H1 (cell line): Measurements from ENCODE around the gene NAT10. TPM values are rescaled to one million over a fixed set of nuclear protein-coding genes. Genes with fewer than 3 reads are reported as not detected.
"Not testable (repeated sequence)": the region's sequence is repeated elsewhere in the genome, so short reads cannot be mapped to it uniquely, and the experiment has no call there.

Source experiments
- CTCF ChIA-PET: fragments of 300-600 bp; sonication (Branson Sonifier 250); formaldehyde crosslinking; loops from one replicate; lab custom pipeline; 2021; ENCODE audit not compliant: partially characterized antibody; lab: Charles Lee
- POLR2A ChIA-PET: fragments of 300-600 bp; sonication (Branson Sonifier 250); formaldehyde crosslinking; loops from one replicate; lab custom pipeline; 2021; ENCODE audit warnings: inconsistent platforms; ENCODE audit not compliant: partially characterized antibody; lab: Charles Lee
- DNase-seq, 2 experiments: peaks; one replicate each; pipeline versions ENCODE4 v3.0.0 to v3.0.0-alpha.2; 2010 to 2022; ENCODE audit warnings: low spot score in 2 of 2, low read depth in 1 of 2, mixed read lengths in 1 of 2
- FAIRE-seq: peaks from 2 replicates; lab custom pipeline; 2011; peaks lifted over from hg19 to GRCh38; lab: Jason Lieb, UNC
- H2AFZ ChIP-seq: 2 replicates; pipeline ENCODE4 v1.8.1; 2012; ENCODE audit warnings: low read length, inconsistent platforms
- H2AK5ac ChIP-seq: 2 replicates; pipeline ENCODE4 v1.6.1; 2013; ENCODE audit warnings: low read depth, low read length
- H2BK120ac ChIP-seq: replicated peaks from 2 replicates; pipeline ENCODE3; 2013; ENCODE audit warnings: low read depth, low read length, inconsistent platforms
- H2BK12ac ChIP-seq: 2 replicates; pipeline ENCODE4 v1.6.1; 2013; ENCODE audit warnings: low read depth, low read length
- H2BK15ac ChIP-seq: 2 replicates; pipeline ENCODE4 v1.6.1; 2013; ENCODE audit warnings: low read length
- H2BK20ac ChIP-seq: 2 replicates; pipeline ENCODE4 v1.6.1; 2013; ENCODE audit warnings: low read length
- H2BK5ac ChIP-seq: 2 replicates; pipeline ENCODE4 v1.6.1; 2013; ENCODE audit warnings: low read depth, low read length
- H3K14ac ChIP-seq: 2 replicates; pipeline ENCODE4 v1.6.1; 2013; ENCODE audit warnings: inconsistent platforms; ENCODE audit not compliant: insufficient read length
- H3K18ac ChIP-seq: 2 replicates; pipeline ENCODE4 v1.6.1; 2013; ENCODE audit warnings: low read length; ENCODE audit errors: extremely low read depth
- H3K23ac ChIP-seq: 2 replicates; pipeline ENCODE4 v1.6.1; 2013; ENCODE audit warnings: inconsistent platforms; ENCODE audit not compliant: insufficient read length
- H3K23me2 ChIP-seq: 2 replicates; pipeline ENCODE4 v1.6.1; 2013; ENCODE audit warnings: low read depth, low read length
- H3K27ac ChIP-seq: 2 replicates; pipeline ENCODE4 v1.6.1; 2011; ENCODE audit warnings: low read depth, low read length, inconsistent platforms
- H3K27me3 ChIP-seq, 4 experiments: replicated peaks in 1 of 4; 1 replicate in 1 of 4; 2 replicates in 3 of 4; pipeline versions ENCODE4 v1.6.1 to v1.8.1; 2011 to 2013; ENCODE audit warnings: low read length in 3 of 4, mild to moderate bottlenecking in 3 of 4, inconsistent platforms in 2 of 4, mixed read lengths in 2 of 4, moderate library complexity in 1 of 4; ENCODE audit not compliant: control insufficient read depth in 3 of 4, insufficient read depth in 3 of 4; ENCODE audit errors: extremely low read depth in 1 of 4
- H3K36me3 ChIP-seq, 4 experiments: 2 replicates each; pipeline versions ENCODE4 v1.6.1 to v1.8.1; 2011 to 2013; ENCODE audit warnings: mild to moderate bottlenecking in 4 of 4, low read length in 3 of 4, moderate library complexity in 2 of 4, control low read depth in 1 of 4, inconsistent platforms in 1 of 4; ENCODE audit not compliant: insufficient read depth in 4 of 4, control insufficient read depth in 2 of 4
- H3K4ac ChIP-seq: replicated peaks from 2 replicates; pipeline ENCODE3; 2013; ENCODE audit warnings: low read length, low read depth, mixed read lengths, inconsistent platforms; ENCODE audit not compliant: insufficient read length
- H3K4me1 ChIP-seq, 4 experiments: replicated peaks in 1 of 4; 1 replicate in 1 of 4; 2 replicates in 3 of 4; pipeline versions ENCODE4 v1.6.1 to v1.8.1; 2011 to 2013; ENCODE audit warnings: low read length in 3 of 4, inconsistent platforms in 2 of 4, mixed read lengths in 1 of 4; ENCODE audit not compliant: insufficient read depth in 4 of 4, control insufficient read depth in 3 of 4
- H3K4me2 ChIP-seq, 2 experiments: 2 replicates each; pipeline versions ENCODE4 v1.6.1 to v1.8.1; 2011 to 2013; ENCODE audit warnings: low read depth in 2 of 2, low read length in 2 of 2, control low read depth in 1 of 2, inconsistent platforms in 1 of 2, mild to moderate bottlenecking in 1 of 2; ENCODE audit not compliant: insufficient read depth in 1 of 2
- H3K4me3 ChIP-seq, 4 experiments: fragments of 200-600, 300-600 bp in 1 of 4; sonication (generic), shearing (Covaris generic), sonication (Bioruptor Twin) in 1 of 4; 2 replicates each; pipeline versions ENCODE4 v1.5.1 to v1.8.1; 2011 to 2016; ENCODE audit warnings: low read length in 4 of 4, low read depth in 3 of 4, control low read depth in 2 of 4, inconsistent platforms in 2 of 4, mild to moderate bottlenecking in 2 of 4, mixed read lengths in 1 of 4, moderate library complexity in 1 of 4; ENCODE audit not compliant: insufficient read depth in 2 of 4; ENCODE audit errors: extremely low read depth in 1 of 4
- H3K56ac ChIP-seq: replicated peaks from 2 replicates; pipeline ENCODE3; 2013; ENCODE audit warnings: low read depth, mild to moderate bottlenecking, mixed read lengths, low read length, inconsistent platforms; ENCODE audit not compliant: insufficient read length
- H3K79me1 ChIP-seq: 2 replicates; pipeline ENCODE4 v1.6.1; 2013; ENCODE audit warnings: low read depth, low read length, control low read depth
- H3K79me2 ChIP-seq, 2 experiments: 2 replicates each; pipeline versions ENCODE4 v1.6.1 to v1.8.1; 2012 to 2013; ENCODE audit warnings: low read length in 2 of 2, mild to moderate bottlenecking in 2 of 2, inconsistent platforms in 1 of 2; ENCODE audit not compliant: insufficient read depth in 2 of 2, control insufficient read depth in 1 of 2
- H3K9ac ChIP-seq, 4 experiments: replicated peaks in 1 of 4; 1 replicate in 1 of 4; 2 replicates in 3 of 4; pipeline versions ENCODE4 v1.6.1 to v1.8.1; 2011 to 2013; ENCODE audit warnings: low read depth in 3 of 4, low read length in 3 of 4, control low read depth in 2 of 4, mild to moderate bottlenecking in 2 of 4, moderate library complexity in 2 of 4, inconsistent platforms in 1 of 4; ENCODE audit errors: extremely low read depth in 1 of 4
- H3K9me3 ChIP-seq, 2 experiments: 2 replicates each; pipeline versions ENCODE4 v1.6.1 to v1.8.1; 2012 to 2013; ENCODE audit warnings: mild to moderate bottlenecking in 2 of 2, moderate library complexity in 2 of 2, control low read depth in 1 of 2, inconsistent platforms in 1 of 2, low read depth in 1 of 2, low read length in 1 of 2, mixed read lengths in 1 of 2; ENCODE audit not compliant: insufficient read depth in 2 of 2
- H4K20me1 ChIP-seq, 2 experiments: replicated peaks in 1 of 2; 2 replicates each; pipeline versions ENCODE3 to v1.8.1; 2011 to 2013; ENCODE audit warnings: inconsistent platforms in 2 of 2, low read length in 2 of 2, mild to moderate bottlenecking in 1 of 2; ENCODE audit not compliant: insufficient read depth in 2 of 2, control insufficient read depth in 1 of 2
- H4K5ac ChIP-seq: 2 replicates; pipeline ENCODE4 v1.6.1; 2013; ENCODE audit warnings: low read length, low read depth, mixed read lengths, inconsistent platforms; ENCODE audit not compliant: insufficient read length
- H4K8ac ChIP-seq: 2 replicates; pipeline ENCODE4 v1.8.0; 2013; ENCODE audit warnings: mild to moderate bottlenecking, moderate library complexity, low read length, inconsistent platforms; ENCODE audit not compliant: insufficient read depth; ENCODE audit errors: extremely low read depth
- H4K91ac ChIP-seq: replicated peaks from 2 replicates; pipeline ENCODE3; 2013; ENCODE audit warnings: low read length, mixed read lengths, inconsistent platforms; ENCODE audit not compliant: insufficient read length
- CEBPB ChIP-seq: IDR thresholded peaks from 2 replicates; pipeline ENCODE4 v1.6.1; 2012; ENCODE audit warnings: low read depth, low read length
- KDM4A ChIP-seq: IDR thresholded peaks from one replicate; pipeline ENCODE4 v1.7.1; 2012; ENCODE audit warnings: low read depth, mild to moderate bottlenecking, moderate library complexity, low read length, inconsistent platforms; ENCODE audit not compliant: severe bottlenecking
- NRF1 ChIP-seq: IDR thresholded peaks from 2 replicates; pipeline ENCODE4 v1.6.1; 2011; ENCODE audit warnings: mild to moderate bottlenecking, low read depth, low read length, improper control_type of control experiment
- ZNF274 ChIP-seq: IDR thresholded peaks from 2 replicates; pipeline ENCODE4 v1.7.0; 2012; ENCODE audit warnings: low read length, borderline replicate concordance; ENCODE audit errors: extremely low read depth
- WGBS, 2 experiments: shearing (Covaris generic) in 1 of 2; methylation state at CpG; one replicate each; pipeline versions ENCODE4 v1.1.6 to v1.1.7; 2013 to 2015; ENCODE audit warnings: low lambda C conversion rate in 2 of 2, mixed read lengths in 2 of 2, inconsistent platforms in 1 of 2, low coverage in 1 of 2, missing lambda C conversion rate in 1 of 2; ENCODE audit not compliant: insufficient replicate concordance in 2 of 2, insufficient coverage in 1 of 2, insufficient read length in 1 of 2; ENCODE audit errors: extremely low coverage in 1 of 2, missing lambda C conversion rate in 1 of 2; 5-methylcytosine and 5-hydroxymethylcytosine counted together
- polyA plus RNA-seq, 7 experiments: library from polyadenylated mRNA; depleted of rRNA in 3 of 7; stranded (reverse) in 5 of 7; unstranded in 2 of 7; fragments of >200 nt in 5 of 7; fragments of 200-250 nt in 2 of 7; gene quantifications; 1 replicate in 5 of 7; 2 replicates in 1 of 7; 4 replicates in 1 of 7; pipeline versions ENCODE4 v1.2.1 to v1.2.3, GENCODE V29; 2011 to 2013; ENCODE audit warnings: missing spikeins in 2 of 7, mixed read lengths in 2 of 7
- total RNA-seq: library from RNA; stranded (reverse); fragmentation: NEBNext Ultra II Directional; extraction: Animal tissue kit (Norgen Biotek cat#: 25700); gene quantifications from 2 replicates; pipeline ENCODE4 v1.2.1, GENCODE V29; 2021

The NAT10 gene
- total and polyA plus RNA-seq, 2 of the 8 experiments (the other 6 are each of a cell fraction or from before 2014, with no cell fraction given) = 66.3 to 89.6 TPM

DNA sequence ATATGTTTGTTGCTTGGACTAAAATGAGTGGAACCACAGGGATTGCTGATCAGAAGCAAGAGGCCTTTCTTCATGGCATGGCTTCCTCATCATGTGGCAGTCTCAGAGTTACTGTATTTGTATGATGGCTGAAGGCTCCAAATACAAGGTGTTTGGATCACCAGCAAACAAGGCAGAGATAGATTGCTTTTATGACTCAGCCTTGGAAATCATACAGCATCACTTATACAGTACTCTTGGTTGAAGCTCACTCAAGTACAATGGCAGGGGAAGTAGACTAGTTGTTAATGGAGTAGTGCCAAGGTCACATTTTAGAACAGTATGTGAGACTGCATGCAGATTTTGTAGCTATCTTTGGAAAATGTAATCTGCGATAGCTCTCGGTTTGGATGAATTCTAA, 37.3 kb upstream of the NAT10 start (continued):
- no peak for TF ChIP-seq KDM4A
- TF ChIP-seq NRF1 = no peak
- TF ChIP-seq ZNF274 = no peak
- TF ChIP-seq CEBPB = no peak

DNA sequence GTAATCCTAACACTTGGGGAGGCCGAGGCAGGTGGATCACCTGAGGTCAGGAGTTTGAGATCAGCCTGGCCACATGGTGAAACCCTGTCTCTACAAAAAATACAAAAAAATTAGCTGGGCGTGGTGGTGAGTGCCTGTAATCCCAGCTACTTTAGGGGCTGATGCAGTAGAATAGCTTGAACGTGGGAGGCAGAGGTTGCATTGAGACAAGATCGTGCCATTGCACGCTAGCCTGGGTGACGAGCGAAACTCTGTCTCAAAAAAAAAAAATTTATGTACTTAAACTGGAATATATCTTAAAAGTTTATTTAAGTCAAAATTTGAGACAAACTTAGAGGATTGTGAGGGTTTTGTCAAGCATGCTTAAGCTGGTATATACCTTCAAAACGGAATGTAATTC, 34.1 kb upstream of the NAT10 start:
- H4K91ac ChIP-seq, H2BK15ac ChIP-seq, H3K4me1 ChIP-seq, H3K4me2 ChIP-seq, H2BK120ac ChIP-seq, H3K4me3 ChIP-seq, H2BK12ac ChIP-seq, H3K23me2 ChIP-seq, H3K27me3 ChIP-seq, H3K4ac ChIP-seq, H3K18ac ChIP-seq, DNase-seq, H3K56ac ChIP-seq, FAIRE-seq, H3K9ac ChIP-seq, H3K23ac ChIP-seq, H2BK5ac ChIP-seq, H4K8ac ChIP-seq, H3K79me1 ChIP-seq, H3K27ac ChIP-seq, H3K9me3 ChIP-seq, H3K14ac ChIP-seq, H2BK20ac ChIP-seq, H2AK5ac ChIP-seq, H2AFZ ChIP-seq, H4K5ac ChIP-seq: not testable (repeated sequence)
- peaks cover 18 to 24% of the 10 kb centered on the region in 2 experiments for H4K20me1 ChIP-seq
- ChIA-PET POLR2A (interaction anchor here (1.1 to 16.5 kb wide), 6 partner anchors 12 to 42 kb away, joined by 3 to 176 read pairs (median 4); partner anchors contain the start of genes CAPRIN1 and NAT10), CTCF (interaction anchor here (0.7 kb wide), 1 partner anchor 14 kb away, joined by 3 read pairs; no protein-coding TSS in a partner anchor)
- H3K79me2 ChIP-seq = peaks cover 32 to 96% of the 10 kb centered on the region in 2 experiments
- peaks cover 22 to 54% (median 43%) of the 10 kb centered on the region in 4 experiments for H3K36me3 ChIP-seq
- WGBS, 2 experiments = 90% methylated on average over 8 of the region's 8 CpGs; no CpG with 5 or more reads in 1 of the 2 experiments
